DMS 273 (cell line): ENCODE measurements around the gene SLC9A7.

ENCODE experiments used
- DNase-seq: peaks from one replicate; lab custom pipeline; 2025; ENCODE audit not compliant: unreplicated experiment; lab: John Stamatoyannopoulos, UW

SLC9A7 gene

GRCh38 chrX:46611658-46612362 is 147.1 kb downstream of the SLC9A7 start:
- no peak for DNase-seq

GRCh38 chrX:46610070-46610658 is 148.8 kb downstream of the SLC9A7 start:
- DNase-seq = no peak

GRCh38 chrX:46607916-46608315 is 151.0 kb downstream of the SLC9A7 start:
- DNase-seq = no peak

GRCh38 chrX:46602468-46603102 is 156.3 kb downstream of the SLC9A7 start:
- DNase-seq = no peak

GRCh38 chrX:46601283-46601682 is 157.6 kb downstream of the SLC9A7 start:
- no peak for DNase-seq

GRCh38 chrX:46599051-46599560 is 159.8 kb downstream of the SLC9A7 start:
- no peak for DNase-seq

GRCh38 chrX:46597771-46598170 is 161.1 kb downstream of the SLC9A7 start:
- no peak for DNase-seq

- DNase-seq = no peak
Measured at GRCh38 chrX:46597208-46597607, 161.7 kb downstream of the SLC9A7 start.

- DNase-seq = no peak
Measured at GRCh38 chrX:46595084-46595483, 163.8 kb downstream of the SLC9A7 start.

GRCh38 chrX:46589977-46590723 is 168.8 kb downstream of the SLC9A7 start:
- no peak for DNase-seq

GRCh38 chrX:46588263-46588662 is 170.7 kb downstream of the SLC9A7 start:
- DNase-seq = no peak

- no peak for DNase-seq
Measured at GRCh38 chrX:46587753-46588171, 171.2 kb downstream of the SLC9A7 start.

GRCh38 chrX:46587158-46587557 is 171.8 kb downstream of the SLC9A7 start:
- no peak for DNase-seq

- no peak for DNase-seq
Measured at GRCh38 chrX:46584736-46585135, 174.2 kb downstream of the SLC9A7 start.

- no peak for DNase-seq
Measured at GRCh38 chrX:46582966-46583365, 176.0 kb downstream of the SLC9A7 start.

GRCh38 chrX:46582325-46582724 is 176.6 kb downstream of the SLC9A7 start:
- no peak for DNase-seq

- no peak for DNase-seq
Measured at GRCh38 chrX:46580613-46581012, 178.3 kb downstream of the SLC9A7 start.

- no peak for DNase-seq
Measured at GRCh38 chrX:46579250-46579649, 179.7 kb downstream of the SLC9A7 start.

- no peak for DNase-seq
Measured at GRCh38 chrX:46577221-46578005, 181.5 kb downstream of the SLC9A7 start.

GRCh38 chrX:46576458-46576857 is 182.5 kb downstream of the SLC9A7 start:
- DNase-seq = no peak

GRCh38 chrX:46575991-46576392 is 182.9 kb downstream of the SLC9A7 start:
- peak; percentile 54 for DNase-seq
